Eye (tissue), 1 donor: ENCODE measurements around the gene TIMELESS.
"Not testable (repeated sequence)": the region's sequence is repeated elsewhere in the genome, so short reads cannot be mapped to it uniquely, and the experiment has no call there.

ENCODE experiments used
- DNase-seq: peaks from one replicate; pipeline ENCODE4 v3.0.0-alpha.2; 2015

Gene TIMELESS, protein sequence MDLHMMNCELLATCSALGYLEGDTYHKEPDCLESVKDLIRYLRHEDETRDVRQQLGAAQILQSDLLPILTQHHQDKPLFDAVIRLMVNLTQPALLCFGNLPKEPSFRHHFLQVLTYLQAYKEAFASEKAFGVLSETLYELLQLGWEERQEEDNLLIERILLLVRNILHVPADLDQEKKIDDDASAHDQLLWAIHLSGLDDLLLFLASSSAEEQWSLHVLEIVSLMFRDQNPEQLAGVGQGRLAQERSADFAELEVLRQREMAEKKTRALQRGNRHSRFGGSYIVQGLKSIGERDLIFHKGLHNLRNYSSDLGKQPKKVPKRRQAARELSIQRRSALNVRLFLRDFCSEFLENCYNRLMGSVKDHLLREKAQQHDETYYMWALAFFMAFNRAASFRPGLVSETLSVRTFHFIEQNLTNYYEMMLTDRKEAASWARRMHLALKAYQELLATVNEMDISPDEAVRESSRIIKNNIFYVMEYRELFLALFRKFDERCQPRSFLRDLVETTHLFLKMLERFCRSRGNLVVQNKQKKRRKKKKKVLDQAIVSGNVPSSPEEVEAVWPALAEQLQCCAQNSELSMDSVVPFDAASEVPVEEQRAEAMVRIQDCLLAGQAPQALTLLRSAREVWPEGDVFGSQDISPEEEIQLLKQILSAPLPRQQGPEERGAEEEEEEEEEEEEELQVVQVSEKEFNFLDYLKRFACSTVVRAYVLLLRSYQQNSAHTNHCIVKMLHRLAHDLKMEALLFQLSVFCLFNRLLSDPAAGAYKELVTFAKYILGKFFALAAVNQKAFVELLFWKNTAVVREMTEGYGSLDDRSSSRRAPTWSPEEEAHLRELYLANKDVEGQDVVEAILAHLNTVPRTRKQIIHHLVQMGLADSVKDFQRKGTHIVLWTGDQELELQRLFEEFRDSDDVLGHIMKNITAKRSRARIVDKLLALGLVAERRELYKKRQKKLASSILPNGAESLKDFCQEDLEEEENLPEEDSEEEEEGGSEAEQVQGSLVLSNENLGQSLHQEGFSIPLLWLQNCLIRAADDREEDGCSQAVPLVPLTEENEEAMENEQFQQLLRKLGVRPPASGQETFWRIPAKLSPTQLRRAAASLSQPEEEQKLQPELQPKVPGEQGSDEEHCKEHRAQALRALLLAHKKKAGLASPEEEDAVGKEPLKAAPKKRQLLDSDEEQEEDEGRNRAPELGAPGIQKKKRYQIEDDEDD

DNA sequence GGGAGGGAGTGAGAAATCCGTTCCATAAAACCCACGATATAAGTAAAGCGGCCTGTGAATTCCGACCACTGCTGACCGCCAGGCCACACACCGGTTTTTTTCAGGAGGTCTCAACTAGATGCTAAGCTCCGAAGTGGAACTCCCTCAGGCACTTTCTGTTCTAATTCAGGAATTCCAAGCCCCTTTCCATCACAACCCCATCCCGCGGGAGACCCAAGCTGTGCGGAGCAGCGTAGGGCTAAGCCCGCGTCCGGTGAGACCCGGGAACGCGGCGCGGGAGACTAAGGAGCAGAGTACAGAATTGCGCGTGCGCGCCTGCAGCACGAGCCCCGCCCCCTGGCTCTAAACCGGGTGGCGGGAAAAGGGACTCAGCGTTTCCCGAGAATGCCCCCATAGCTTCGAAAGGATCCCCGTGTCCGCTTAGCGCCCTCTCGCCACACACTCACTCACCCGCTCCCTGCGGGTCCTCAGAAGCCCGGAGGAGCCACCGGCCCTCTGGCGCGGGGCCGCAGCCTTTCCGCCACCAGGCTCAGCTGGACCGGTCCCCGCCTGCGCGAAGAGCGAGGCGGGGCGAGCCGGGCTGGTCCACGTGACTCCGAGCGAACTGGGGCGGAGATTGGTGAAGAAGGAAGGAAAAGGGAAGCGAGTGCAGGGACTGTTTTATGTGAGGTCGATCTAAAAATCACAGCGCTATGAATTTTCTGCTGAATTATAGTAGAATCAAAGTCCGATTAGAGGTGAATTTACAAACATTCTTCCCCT lies at the start of gene TIMELESS:
TSS of gene TIMELESS (minus strand) at position 567 of the 762 bp plus-strand sequence. CDS start 15,256 bp downstream, outside the sequence.
- DNase-seq, result peak; percentile 98

DNA sequence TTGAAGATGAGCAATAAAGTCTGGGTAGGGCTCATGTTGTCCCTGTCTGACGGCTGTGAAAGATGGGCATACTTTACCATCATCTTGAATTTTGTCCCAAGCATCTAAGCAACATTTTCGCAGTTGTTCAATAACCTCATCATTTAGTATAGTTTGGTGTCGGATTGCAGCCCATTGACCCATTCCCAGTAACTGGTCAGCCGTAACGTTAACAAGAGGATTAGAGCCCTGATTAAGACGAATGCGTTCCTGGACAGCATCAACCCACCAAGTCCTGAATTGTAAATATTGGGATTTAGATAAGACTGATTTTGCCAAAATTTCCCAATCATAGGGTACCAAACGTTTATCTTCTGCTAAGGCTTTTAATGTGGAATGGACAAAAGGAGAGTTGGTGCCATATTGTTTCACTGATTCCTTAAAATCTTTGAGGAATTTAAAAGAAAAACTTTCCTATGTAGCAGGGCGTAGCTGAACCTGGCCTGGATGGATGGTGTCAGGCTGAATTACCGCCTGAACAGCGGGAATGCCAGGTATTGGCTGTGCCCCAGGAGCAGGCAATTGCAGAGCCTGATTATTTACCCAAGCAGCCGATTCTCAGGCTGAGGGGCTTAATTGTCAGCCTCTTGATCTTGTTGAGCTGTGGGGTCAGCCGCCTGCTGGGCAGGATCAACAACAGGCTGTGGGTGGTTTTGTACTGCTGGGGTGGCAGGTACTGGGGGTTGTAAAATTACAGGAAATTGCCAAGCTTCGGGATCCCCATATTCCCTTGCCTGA lies 49.1 kb upstream of the TIMELESS start:
- DNase-seq, result peak; percentile 49

DNA sequence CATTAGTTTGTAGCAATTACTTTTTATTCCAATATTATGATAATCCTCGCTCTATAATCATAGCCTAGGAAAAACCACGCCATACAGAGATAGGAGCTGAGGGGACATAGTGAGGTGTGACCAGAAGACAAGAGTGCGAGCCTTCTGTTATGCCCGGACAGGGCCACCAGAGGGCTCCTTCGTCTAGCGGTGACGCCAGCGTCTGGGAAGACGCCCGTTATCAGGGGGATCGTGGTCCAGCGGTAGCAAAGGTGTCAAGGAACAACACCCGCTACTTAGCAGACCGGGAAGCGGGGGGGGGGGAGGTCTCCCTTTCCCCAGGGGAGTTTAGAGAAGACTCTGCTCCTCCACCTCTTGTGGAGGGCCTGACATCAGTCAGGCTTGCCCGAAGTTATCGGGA lies 47.5 kb upstream of the TIMELESS start:
- peak; percentile 67 for DNase-seq

DNA sequence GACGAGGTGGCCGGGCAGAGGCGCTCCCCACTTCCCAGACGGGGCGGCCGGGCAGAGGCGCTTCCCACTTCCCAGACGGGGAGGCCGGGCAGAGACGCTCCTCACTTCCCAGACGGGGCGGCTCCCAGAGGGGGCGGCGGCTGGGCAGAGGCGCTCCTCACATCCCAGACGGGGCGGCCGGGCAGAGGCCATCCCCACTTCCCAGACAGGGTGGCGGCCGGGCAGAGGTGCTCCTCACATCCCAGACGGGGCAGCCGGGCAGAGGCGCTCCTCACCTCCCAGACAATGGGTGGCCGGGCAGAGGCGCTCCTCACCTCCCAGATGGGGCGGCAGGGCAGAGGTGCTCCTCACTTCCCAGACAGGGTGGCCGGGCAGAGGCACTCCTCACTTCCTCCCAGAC lies 45.3 kb upstream of the TIMELESS start:
- DNase-seq, result not testable (repeated sequence)

DNA sequence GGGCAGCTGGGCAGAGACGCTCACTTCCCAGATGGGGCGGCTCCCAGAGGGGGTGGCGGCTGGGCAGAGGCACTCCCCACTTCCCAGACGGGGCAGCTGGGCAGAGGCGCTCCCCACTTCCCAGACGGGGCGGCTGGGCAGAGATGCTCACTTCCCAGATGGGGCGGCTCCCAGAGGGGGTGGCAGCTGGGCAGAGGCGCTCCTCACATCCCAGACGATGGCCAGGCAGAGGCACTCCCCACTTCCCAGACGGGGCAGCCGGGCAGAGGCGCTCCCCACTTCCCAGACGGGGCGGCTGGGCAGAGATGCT lies 44.8 kb upstream of the TIMELESS start:
- not testable (repeated sequence) for DNase-seq

DNA sequence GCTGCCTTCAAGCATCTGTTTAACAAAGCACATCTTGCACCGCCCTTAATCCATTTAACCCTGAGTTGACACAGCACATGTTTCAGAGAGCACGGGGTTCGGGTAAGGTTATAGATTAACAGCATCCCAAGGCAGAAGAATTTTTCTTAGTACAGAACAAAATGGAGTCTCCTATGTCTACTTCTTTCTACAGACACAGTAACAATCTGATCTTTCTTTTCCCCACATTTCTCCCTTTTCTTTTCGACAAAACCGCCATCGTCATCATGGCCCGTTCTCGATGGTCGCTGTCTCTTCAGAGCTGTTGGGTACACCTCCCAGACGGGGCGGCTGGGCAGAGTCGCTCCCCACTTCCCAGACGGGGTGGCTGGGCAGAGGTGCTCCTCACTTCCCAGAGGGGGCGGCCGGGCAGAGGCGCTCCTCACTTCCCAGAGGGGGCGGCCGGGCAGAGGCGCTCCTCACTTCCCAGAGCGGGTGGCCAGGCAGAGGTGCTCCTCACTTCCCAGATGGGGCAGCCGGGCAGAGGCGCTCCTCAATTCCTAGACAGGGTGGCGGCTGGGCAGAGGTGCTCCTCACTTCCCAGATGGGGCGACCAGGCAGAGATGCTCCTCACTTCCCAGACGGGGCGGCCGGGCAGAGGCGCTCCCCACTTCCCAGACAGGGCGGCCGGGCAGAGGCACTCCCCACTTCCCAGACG lies 44.3 kb upstream of the TIMELESS start:
- DNase-seq, result not testable (repeated sequence)

DNA sequence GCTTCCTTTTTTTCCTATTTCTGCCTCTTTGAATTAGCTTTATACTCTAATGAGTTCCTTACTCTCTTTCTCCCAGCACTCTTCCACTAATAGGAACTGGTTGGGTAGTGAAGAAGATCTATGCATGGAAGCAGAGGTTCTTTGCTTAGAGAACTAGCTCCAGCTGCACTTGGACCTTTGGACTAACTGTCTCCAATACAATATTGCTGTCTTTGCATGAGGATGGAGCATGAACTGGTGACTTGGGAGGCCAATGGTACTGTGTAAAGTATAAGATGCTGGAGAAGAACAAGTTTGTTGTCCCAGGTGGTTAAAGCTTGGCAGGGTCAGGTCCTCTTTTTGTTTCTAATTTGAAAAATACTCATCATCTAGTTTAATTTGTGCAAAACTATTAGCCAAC lies 41.1 kb upstream of the TIMELESS start:
- DNase-seq, result no peak

DNA sequence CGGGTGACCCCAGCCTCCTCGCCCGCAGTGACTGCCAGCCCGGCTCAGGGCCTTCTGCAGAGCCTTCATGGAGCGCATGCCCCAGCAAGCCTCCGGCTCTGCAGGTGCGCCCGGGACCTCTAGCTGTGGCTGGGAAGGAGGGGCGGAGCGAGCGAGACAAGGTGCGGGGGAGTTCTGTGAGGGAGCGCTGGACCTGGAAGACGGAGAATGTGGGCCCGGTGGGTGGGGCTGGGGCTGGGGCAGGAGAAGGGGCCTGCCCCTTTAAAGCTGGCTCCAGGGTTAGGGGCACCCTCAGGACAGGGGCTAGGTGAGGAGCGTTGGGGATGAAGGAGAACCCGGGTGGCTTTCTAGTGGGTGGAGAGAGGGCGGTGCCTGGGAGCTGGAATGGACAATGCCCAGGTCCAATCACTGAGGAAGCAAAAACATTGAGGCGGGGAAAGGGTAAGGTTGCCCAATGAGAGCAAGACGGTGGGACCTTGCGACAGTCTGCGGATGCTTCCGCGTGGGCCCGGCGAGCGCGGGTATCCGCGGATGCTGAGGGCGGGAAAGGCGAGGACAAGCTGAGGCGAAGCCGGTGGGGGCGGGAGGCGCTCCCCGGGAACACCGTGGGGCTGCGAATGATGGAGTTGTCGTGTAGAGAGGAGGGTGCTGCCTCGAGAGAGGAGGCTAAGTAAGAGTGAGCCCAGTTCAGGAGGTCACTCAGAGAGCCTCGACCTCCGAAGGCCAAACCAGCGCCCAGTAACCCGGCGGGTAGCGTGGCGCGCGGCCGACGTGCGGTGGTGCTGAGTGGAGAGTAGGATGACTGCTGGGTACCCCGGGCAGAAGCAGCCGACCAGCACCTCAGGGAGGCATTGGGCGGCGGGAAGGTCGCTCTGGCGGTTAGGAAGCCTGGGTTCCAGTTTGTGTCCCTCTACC lies 39.1 kb upstream of the TIMELESS start, which contains the start of gene GLS2:
TSS of gene GLS2 (minus strand) at position 121 of the 915 bp plus-strand sequence. CDS start at position 78, 43 bp downstream.
- DNase-seq, result peak; percentile 90

DNA sequence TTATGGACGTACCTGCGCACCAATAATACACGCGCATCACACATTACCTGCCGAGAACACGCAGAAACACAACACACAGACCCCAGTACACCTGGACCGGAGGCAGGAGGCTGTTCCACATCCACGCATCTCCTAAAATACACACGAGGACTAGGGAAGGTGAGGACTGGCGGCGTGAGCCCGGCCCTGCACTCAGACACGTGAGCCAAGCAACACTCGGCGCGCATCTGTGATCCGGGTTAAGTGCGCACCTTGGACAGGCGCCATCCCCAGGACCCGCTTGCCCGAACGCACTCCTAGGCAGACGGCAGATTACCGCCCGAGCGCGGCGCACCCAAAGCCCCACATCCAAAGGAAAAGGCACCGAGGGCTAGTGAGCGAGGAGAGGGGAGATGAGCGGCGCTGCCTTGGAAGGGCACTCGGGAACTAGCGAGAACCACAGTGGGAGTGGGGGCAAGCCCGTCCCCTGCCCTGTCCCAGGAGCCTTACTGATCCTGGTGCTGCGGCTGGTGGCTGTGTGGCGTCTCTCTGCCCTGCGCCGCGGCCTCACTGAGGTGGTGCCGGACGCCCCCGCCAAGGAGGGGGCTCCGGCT lies 38.3 kb upstream of the TIMELESS start:
- peak; percentile 57 for DNase-seq

DNA sequence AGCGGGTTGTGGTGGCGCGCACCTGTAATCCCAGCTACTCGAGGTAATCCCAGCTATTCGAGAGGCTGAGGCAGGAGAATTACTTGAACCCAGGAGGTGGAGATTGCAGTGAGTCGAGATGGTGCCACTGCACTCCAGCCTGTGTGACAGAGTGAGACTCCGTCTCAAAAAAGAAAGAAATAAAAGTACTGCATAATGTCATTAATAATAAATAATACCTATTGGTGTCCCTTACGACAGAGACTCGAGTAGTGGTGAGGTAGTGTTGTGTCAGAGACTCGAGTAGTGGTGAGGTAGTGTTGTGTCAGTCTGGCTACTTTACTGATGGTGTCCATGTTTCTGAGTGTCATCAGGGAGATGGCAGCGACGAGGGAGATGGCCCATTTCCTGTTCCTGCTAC lies 37.5 kb upstream of the TIMELESS start:
- DNase-seq, result no peak

DNA sequence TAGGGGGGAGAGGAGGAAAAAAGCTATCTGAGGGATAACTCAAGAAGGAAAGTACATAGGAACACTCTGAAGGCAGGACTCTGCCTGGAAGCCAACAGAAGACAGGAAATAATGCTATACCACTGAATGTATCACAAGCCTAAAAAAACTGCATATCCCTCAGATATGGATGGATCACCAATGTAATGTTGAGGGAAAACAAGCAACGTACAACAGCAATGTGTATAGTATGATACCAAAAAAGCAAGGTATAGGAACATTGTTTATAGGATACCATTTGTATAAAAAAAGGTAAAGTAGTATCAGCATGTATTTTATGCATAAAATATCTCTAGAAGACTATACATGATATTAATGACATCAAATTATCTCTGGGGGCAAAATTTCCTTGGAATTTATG lies 35.3 kb upstream of the TIMELESS start:
- no peak for DNase-seq

DNA sequence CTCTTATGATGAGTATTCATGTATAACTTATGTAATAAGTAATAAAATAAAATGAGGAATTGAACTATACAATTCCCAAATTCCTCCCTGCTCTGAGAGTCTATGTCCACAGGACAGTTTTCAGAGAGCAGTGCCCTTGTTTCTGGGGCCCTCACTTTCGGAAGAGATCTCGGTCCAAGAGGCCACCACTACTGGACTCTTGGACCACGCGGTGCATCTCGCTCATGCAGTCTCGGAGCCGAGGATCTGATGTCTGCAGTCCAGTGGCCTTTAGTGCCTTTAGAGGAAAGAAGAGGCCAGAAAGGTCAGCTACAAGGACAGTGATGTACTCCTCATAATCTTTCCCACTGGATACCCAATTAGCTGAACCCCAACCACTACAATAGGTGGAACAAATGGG lies 30.4 kb upstream of the TIMELESS start:
- DNase-seq, result no peak

DNA sequence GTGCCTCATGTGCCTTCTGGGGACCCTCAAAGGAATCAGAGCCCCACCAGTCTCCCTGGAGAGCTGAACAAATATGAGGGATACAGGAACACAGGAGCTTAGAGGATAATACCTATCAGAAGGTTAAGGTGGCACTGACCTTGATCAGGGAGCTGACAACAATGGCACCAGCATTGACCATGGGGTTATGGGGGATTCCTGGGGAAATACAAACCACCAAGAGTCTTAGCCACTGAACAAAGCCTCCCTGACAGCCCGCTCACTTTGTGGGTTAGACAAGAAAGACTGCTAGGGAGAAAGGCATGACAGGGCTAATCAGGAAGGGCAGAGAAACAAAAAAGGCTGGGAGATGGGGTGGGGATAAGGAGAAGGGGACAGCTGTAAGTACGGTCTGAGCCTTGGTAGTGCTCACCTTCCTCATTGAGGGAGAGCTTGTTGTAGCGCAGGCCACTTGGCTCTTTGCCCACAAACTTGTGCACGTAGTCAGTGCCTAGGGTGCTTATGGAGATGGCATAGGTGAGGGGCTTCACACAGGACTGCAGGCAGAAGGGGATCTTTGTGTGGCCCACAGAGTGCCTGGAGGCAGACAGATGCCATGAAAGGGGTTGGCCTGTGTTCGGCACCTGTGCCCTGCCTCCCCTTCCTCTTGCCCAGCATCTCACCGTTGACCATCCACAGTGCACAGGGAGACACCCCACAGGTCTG lies 28.4 kb upstream of the TIMELESS start:
- no peak for DNase-seq

DNA sequence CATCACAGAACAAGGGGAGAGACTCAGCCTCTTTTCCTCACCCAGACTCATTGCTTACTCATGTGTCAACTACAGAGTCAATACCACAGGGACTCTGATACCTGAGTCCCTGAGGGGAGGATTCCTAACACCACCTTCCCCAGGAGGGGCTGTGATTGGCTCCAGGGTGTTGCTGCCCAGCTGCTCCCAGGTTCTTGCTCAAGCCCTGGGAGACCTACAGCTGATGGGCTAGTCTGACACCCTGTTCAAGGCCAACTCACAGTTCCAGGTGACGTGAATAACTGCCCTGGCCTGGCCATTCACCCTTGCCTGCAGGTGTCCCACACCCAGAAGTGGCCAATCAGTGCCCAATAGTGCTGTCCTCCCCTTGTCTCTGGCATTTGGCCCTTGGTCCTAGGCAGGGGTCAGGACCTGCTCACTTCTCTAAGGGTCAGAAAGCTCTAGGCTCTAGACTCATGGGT lies 27.8 kb upstream of the TIMELESS start:
- DNase-seq, result no peak

DNA sequence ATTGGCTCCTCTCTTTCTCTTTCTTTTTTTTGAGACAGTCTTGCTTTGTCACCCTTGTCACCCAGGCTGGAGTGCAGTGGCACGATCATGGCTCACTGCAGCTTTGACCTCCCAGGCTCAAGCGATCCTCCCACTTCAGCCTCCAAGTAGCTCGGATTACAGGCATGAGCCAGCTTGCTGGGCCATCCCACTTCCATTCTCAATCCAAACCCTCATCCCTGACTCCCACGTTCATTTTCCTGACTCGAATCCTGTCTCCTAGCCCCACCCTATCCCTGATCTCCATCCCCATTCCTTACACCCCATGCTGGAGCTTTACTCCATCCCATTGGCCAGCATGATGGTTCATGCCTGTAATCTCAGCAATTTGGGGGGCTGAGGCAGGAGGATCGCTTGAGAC lies 26.9 kb upstream of the TIMELESS start:
- DNase-seq, result no peak

DNA sequence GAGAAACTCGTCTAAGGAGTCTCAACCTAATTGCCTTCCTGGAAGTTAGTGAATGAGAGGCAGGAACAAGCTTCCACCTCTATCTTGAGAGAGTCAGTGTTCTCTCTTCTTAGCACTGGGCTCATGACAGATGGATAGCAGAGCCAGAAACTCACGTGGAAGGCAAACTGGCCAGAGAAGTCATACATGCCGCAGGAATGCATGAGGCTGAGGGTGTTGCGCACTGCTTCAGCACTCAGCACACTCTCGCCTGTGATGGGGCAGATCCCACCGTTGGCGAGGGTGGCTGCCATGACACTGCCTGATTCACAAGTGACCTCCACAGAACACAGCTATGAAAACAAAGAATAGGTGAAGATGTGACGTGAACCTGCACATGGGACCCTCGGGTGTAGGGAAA lies 25.2 kb upstream of the TIMELESS start:
- no peak for DNase-seq

DNA sequence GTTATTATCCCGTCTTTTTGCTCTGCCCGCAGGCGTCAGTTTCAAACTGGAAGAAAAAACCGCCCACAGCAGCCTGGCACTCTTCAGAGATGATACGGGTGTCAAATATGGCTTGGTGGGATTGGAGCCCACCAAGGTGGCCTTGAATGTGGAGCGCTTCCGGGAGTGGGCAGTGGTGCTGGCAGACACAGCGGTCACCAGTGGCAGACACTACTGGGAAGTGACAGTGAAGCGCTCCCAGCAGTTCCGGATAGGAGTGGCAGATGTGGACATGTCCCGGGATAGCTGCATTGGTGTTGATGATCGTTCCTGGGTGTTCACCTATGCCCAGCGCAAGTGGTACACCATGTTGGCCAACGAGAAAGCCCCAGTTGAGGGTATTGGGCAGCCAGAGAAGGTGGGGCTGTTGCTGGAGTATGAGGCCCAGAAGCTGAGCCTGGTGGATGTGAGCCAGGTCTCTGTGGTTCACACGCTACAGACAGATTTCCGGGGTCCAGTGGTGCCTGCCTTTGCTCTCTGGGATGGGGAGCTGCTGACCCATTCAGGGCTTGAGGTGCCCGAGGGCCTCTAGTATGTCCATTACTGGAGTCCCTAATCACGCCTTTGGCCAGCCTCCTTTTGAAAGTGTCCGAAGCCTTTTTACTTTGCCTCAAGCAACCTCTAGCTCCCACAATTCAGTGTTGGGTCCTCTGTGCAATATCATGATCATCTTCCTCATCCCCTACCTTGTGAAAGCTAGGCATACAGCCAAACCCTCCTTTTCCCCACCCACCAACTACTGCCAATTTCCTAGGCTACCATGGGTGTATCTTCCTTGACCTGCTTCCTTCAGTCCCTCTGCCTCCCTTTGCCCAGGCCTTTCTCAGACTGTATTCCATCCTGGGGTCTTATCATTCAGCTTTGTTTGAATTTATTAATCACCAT lies 20.0 kb upstream of the TIMELESS start:
- no peak for DNase-seq
